Vagina (tissue), 2 donors: ENCODE measurements around the gene CXCL6.

Experiments used
- CTCF ChIP-seq, 3 experiments: fragments of 450-650 bp in 2 of 3; fragments of 200-600 bp in 1 of 3; sonication (generic) in 1 of 3; IDR thresholded peaks; one replicate each; pipeline ENCODE4 v1.5.1; 2017 to 2019; ENCODE audit warnings: antibody characterized with exemption in 3 of 3, mild to moderate bottlenecking in 2 of 3, moderate library complexity in 2 of 3
- POLR2AphosphoS5 ChIP-seq, 2 donors: sonication (generic); formaldehyde crosslinking; IDR thresholded peaks; one replicate each; pipeline ENCODE4 v1.9.0; 2017; ENCODE audit warnings: antibody characterized with exemption in 2 of 2, mild to moderate bottlenecking in 2 of 2, low read depth in 1 of 2; ENCODE audit not compliant: insufficient read depth in 1 of 2

GRCh38 chr4:73870768-73871167 lies 34.3 kb downstream of the CXCL6 start:
- TF ChIP-seq CTCF (IDR thresholded peaks at IDR 0.05) (no peak), POLR2AphosphoS5 (IDR thresholded peaks at IDR 0.05; ENCODE audit: insufficient read depth in 1 of 2, low read depth in 1 of 2) (no peak)
